Activated naive CD8-positive, alpha-beta T cell treated with anti-CD3 and anti-CD28 coated beads, Interleukin-2, amount 50 U/mL, for 24 hours (primary cell): ENCODE data around the gene BFSP2.

ENCODE experiments used
- ATAC-seq: fragments of 150-1000 bp; cut with Tn5 transposase; one replicate; pipeline ENCODE4 v1.10.0; 2021
- DNase-seq: peaks from one replicate; pipeline ENCODE4 v3.0.0; 2021
- H3K27ac Mint-ChIP-seq: one replicate; pipeline ENCODE4 v1.8.0; 2021; ENCODE audit warnings: mild to moderate bottlenecking, mixed read lengths
- H3K27me3 Mint-ChIP-seq: one replicate; pipeline ENCODE4 v1.8.0; 2021; ENCODE audit warnings: mixed read lengths
- H3K36me3 Mint-ChIP-seq: one replicate; pipeline ENCODE4 v1.8.0; 2021; ENCODE audit warnings: low read depth, mixed read lengths
- H3K4me1 Mint-ChIP-seq: one replicate; pipeline ENCODE4 v1.8.0; 2021; ENCODE audit warnings: mixed read lengths
- H3K4me3 Mint-ChIP-seq: one replicate; pipeline ENCODE4 v1.8.0; 2021; ENCODE audit warnings: mild to moderate bottlenecking, moderate library complexity, mixed read lengths
- H3K9me3 Mint-ChIP-seq: one replicate; pipeline ENCODE4 v1.8.0; 2021; ENCODE audit warnings: mixed read lengths

Gene BFSP2

GRCh38 chr3:133375403-133375745 lies 24.5 kb upstream of the BFSP2 start:
- ATAC-seq (no peak), DNase-seq (no peak)
- no peaks in the 10 kb centered on the region for H3K4me1 Mint-ChIP-seq
- no peak overlapping the region for H3K4me3 Mint-ChIP-seq
- no peaks in the 10 kb centered on the region for H3K9me3 Mint-ChIP-seq
- no peaks in the 10 kb centered on the region for H3K27me3 Mint-ChIP-seq
- H3K36me3 Mint-ChIP-seq, result no peaks in the 10 kb centered on the region
- H3K27ac Mint-ChIP-seq, result no peak overlapping the region

GRCh38 chr3:133376810-133377209 lies 23.0 kb upstream of the BFSP2 start:
- Mint-ChIP-seq H3K36me3 (no peaks in the 10 kb centered on the region), H3K4me1 (no peaks in the 10 kb centered on the region), H3K9me3 (no peaks in the 10 kb centered on the region), H3K27ac (no peak overlapping the region), H3K4me3 (no peak overlapping the region), H3K27me3 (no peaks in the 10 kb centered on the region)
- DNase-seq (no peak), ATAC-seq (no peak)

GRCh38 chr3:133377396-133377795 lies 22.5 kb upstream of the BFSP2 start:
- no peaks in the 10 kb centered on the region for H3K27me3 Mint-ChIP-seq
- ATAC-seq (no peak), DNase-seq (no peak)
- no peak overlapping the region for H3K4me3 Mint-ChIP-seq
- H3K27ac Mint-ChIP-seq, result no peak overlapping the region
- no peaks in the 10 kb centered on the region for H3K36me3 Mint-ChIP-seq
- H3K9me3 Mint-ChIP-seq, result no peaks in the 10 kb centered on the region
- no peaks in the 10 kb centered on the region for H3K4me1 Mint-ChIP-seq

GRCh38 chr3:133379926-133380325 lies 19.9 kb upstream of the BFSP2 start:
- H3K9me3 Mint-ChIP-seq, result no peaks in the 10 kb centered on the region
- no peak overlapping the region for H3K4me3 Mint-ChIP-seq
- DNase-seq, result no peak
- no peaks in the 10 kb centered on the region for H3K4me1 Mint-ChIP-seq
- no peaks in the 10 kb centered on the region for H3K36me3 Mint-ChIP-seq
- no peak overlapping the region for H3K27ac Mint-ChIP-seq
- ATAC-seq, result no peak
- H3K27me3 Mint-ChIP-seq, result peaks cover 1% of the 10 kb centered on the region

- Mint-ChIP-seq H3K27ac (no peak overlapping the region), H3K4me1 (no peaks in the 10 kb centered on the region), H3K27me3 (peaks cover 3% of the 10 kb centered on the region), H3K9me3 (no peaks in the 10 kb centered on the region), H3K36me3 (no peaks in the 10 kb centered on the region), H3K4me3 (no peak overlapping the region)
- DNase-seq (no peak), ATAC-seq (no peak)
Observed at GRCh38 chr3:133380481-133381225, 19.2 kb upstream of the BFSP2 start.

GRCh38 chr3:133381346-133382109 lies 18.3 kb upstream of the BFSP2 start:
- peaks cover 3% of the 10 kb centered on the region for H3K27me3 Mint-ChIP-seq
- H3K4me3 Mint-ChIP-seq, result no peak overlapping the region
- H3K4me1 Mint-ChIP-seq, result no peaks in the 10 kb centered on the region
- DNase-seq (no peak), ATAC-seq (no peak)
- H3K9me3 Mint-ChIP-seq, result no peaks in the 10 kb centered on the region
- H3K36me3 Mint-ChIP-seq, result no peaks in the 10 kb centered on the region
- H3K27ac Mint-ChIP-seq, result no peak overlapping the region

GRCh38 chr3:133383175-133383574 lies 16.7 kb upstream of the BFSP2 start:
- Mint-ChIP-seq H3K9me3 (no peaks in the 10 kb centered on the region), H3K27me3 (peaks cover 3% of the 10 kb centered on the region), H3K27ac (no peak overlapping the region), H3K36me3 (no peaks in the 10 kb centered on the region), H3K4me1 (no peaks in the 10 kb centered on the region), H3K4me3 (no peak overlapping the region)
- DNase-seq (no peak), ATAC-seq (no peak)

- no peaks in the 10 kb centered on the region for H3K4me1 Mint-ChIP-seq
- no peak overlapping the region for H3K4me3 Mint-ChIP-seq
- no peak overlapping the region for H3K27ac Mint-ChIP-seq
- H3K27me3 Mint-ChIP-seq, result peaks cover 3% of the 10 kb centered on the region
- no peaks in the 10 kb centered on the region for H3K9me3 Mint-ChIP-seq
- H3K36me3 Mint-ChIP-seq, result no peaks in the 10 kb centered on the region
- DNase-seq (no peak), ATAC-seq (no peak)
Observed at GRCh38 chr3:133383741-133384140, 16.1 kb upstream of the BFSP2 start.

GRCh38 chr3:133384331-133385027 lies 15.4 kb upstream of the BFSP2 start:
- DNase-seq (peak; percentile 26), ATAC-seq (peak; percentile 58)
- Mint-ChIP-seq H3K9me3 (no peaks in the 10 kb centered on the region), H3K4me1 (no peaks in the 10 kb centered on the region), H3K36me3 (no peaks in the 10 kb centered on the region), H3K27me3 (peaks cover 3% of the 10 kb centered on the region), H3K4me3 (no peak overlapping the region), H3K27ac (no peak overlapping the region)

GRCh38 chr3:133386876-133387275 lies 13.0 kb upstream of the BFSP2 start:
- ATAC-seq, result no peak
- Mint-ChIP-seq H3K4me3 (no peak overlapping the region), H3K27me3 (peaks cover 3% of the 10 kb centered on the region), H3K36me3 (no peaks in the 10 kb centered on the region), H3K27ac (no peak overlapping the region), H3K9me3 (no peaks in the 10 kb centered on the region), H3K4me1 (no peaks in the 10 kb centered on the region)
- DNase-seq, result no peak

- Mint-ChIP-seq H3K4me3 (no peak overlapping the region), H3K4me1 (no peaks in the 10 kb centered on the region), H3K27ac (no peak overlapping the region), H3K9me3 (no peaks in the 10 kb centered on the region), H3K36me3 (no peaks in the 10 kb centered on the region), H3K27me3 (peaks cover 3% of the 10 kb centered on the region)
- no peak for ATAC-seq
- no peak for DNase-seq
Observed at GRCh38 chr3:133387341-133387740, 12.5 kb upstream of the BFSP2 start.

GRCh38 chr3:133388696-133389395 lies 11.0 kb upstream of the BFSP2 start:
- DNase-seq (no peak), ATAC-seq (no peak)
- no peaks in the 10 kb centered on the region for H3K36me3 Mint-ChIP-seq
- H3K4me1 Mint-ChIP-seq, result no peaks in the 10 kb centered on the region
- no peak overlapping the region for H3K27ac Mint-ChIP-seq
- no peak overlapping the region for H3K4me3 Mint-ChIP-seq
- no peaks in the 10 kb centered on the region for H3K9me3 Mint-ChIP-seq
- H3K27me3 Mint-ChIP-seq, result peaks cover 3% of the 10 kb centered on the region

- ATAC-seq, result no peak
- no peaks in the 10 kb centered on the region for H3K4me1 Mint-ChIP-seq
- peaks cover 4% of the 10 kb centered on the region for H3K9me3 Mint-ChIP-seq
- no peaks in the 10 kb centered on the region for H3K36me3 Mint-ChIP-seq
- H3K27ac Mint-ChIP-seq, result no peak overlapping the region
- no peak overlapping the region for H3K4me3 Mint-ChIP-seq
- no peaks in the 10 kb centered on the region for H3K27me3 Mint-ChIP-seq
- no peak for DNase-seq
Observed at GRCh38 chr3:133390715-133391114, 9.1 kb upstream of the BFSP2 start.

- H3K9me3 Mint-ChIP-seq, result peaks cover 4% of the 10 kb centered on the region
Observed at GRCh38 chr3:133393204-133393603, 6.7 kb upstream of the BFSP2 start.

More at GRCh38 chr3:133393204-133393603, 6.7 kb upstream of the BFSP2 start:
- DNase-seq (no peak), ATAC-seq (no peak)
- no peak overlapping the region for H3K4me3 Mint-ChIP-seq
- H3K36me3 Mint-ChIP-seq, result no peaks in the 10 kb centered on the region
- no peaks in the 10 kb centered on the region for H3K4me1 Mint-ChIP-seq
- H3K27me3 Mint-ChIP-seq, result no peaks in the 10 kb centered on the region
- no peak overlapping the region for H3K27ac Mint-ChIP-seq
